BJ (cell line): ENCODE results near the gene EPB41L3. TPM values are rescaled to one million over a fixed set of nuclear protein-coding genes. Genes with fewer than 3 reads are reported as not detected.

Experiments used
- CTCF ChIA-PET: fragments of 350-600 bp; formaldehyde crosslinking; extraction: SDS; loops from one replicate; lab custom pipeline; 2021; ENCODE audit warnings: antibody characterized with exemption, inconsistent platforms; lab: Yijun Ruan, JAX
- POLR2A ChIA-PET: fragments of 300-600 bp; sonication (Branson Sonifier 250); formaldehyde crosslinking; extraction: SDS; loops from one replicate; lab custom pipeline; 2021; ENCODE audit warnings: antibody characterized with exemption; lab: Charles Lee
- DNase-seq: peaks from one replicate; pipeline ENCODE4 v3.0.0-alpha.2; 2011; ENCODE audit warnings: low read depth
- H3K27me3 ChIP-seq: 2 replicates; pipeline ENCODE4 v1.6.0; 2011; ENCODE audit warnings: low read length; ENCODE audit not compliant: control insufficient read depth, insufficient read depth
- H3K36me3 ChIP-seq: 2 replicates; pipeline ENCODE4 v1.5.1; 2011; ENCODE audit warnings: low read length; ENCODE audit not compliant: control insufficient read depth, insufficient read depth
- H3K4me3 ChIP-seq: 2 replicates; pipeline ENCODE4 v1.5.1; 2011; ENCODE audit warnings: low read depth, mild to moderate bottlenecking, control low read depth, low read length
- CTCF ChIP-seq: IDR thresholded peaks from 2 replicates; pipeline ENCODE4 v1.5.1; 2011; ENCODE audit warnings: low read depth, mild to moderate bottlenecking, control low read depth, inconsistent platforms, low read length, moderate library complexity; ENCODE audit not compliant: insufficient read depth
- polyA plus RNA-seq: library from polyadenylated mRNA; depleted of rRNA; stranded (reverse); fragments of >200 nt; gene quantifications from 2 replicates; pipeline ENCODE4 v1.2.3, GENCODE V29; 2011

The EPB41L3 gene
- polyA plus RNA-seq, 1 experiment: 4.6 TPM

DNA sequence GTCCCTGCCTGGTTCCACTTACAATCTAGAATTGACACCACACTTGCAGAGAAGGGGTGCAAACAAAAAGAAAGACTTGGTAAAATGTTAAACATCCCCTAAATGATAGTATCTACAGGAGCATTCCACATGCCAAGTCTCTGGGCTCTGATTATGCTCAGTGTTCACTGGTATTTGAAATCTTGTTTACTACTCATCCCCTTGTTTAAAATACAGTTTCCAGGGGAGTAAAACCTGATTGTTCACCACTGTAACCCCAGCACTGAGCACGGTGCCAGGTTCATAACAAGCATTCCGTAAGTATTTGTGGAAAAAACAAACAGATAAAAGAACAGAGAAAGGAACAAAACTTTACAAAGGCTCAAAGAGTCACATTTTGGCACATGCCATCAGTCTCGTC lies 11.7 kb downstream of the EPB41L3 start:
- no peaks in the 10 kb centered on the region for H3K36me3 ChIP-seq
- H3K4me3 ChIP-seq: no peak overlapping the region
- no peaks in the 10 kb centered on the region for H3K27me3 ChIP-seq
- ChIA-PET POLR2A (no interaction called here), CTCF (no interaction called here)
- DNase-seq: no peak
- no peak for TF ChIP-seq CTCF

GRCh38 chr18:5530629-5531178 lies 13.1 kb downstream of the EPB41L3 start:
- H3K4me3 ChIP-seq: no peak overlapping the region
- no peak for DNase-seq
- H3K27me3 ChIP-seq: no peaks in the 10 kb centered on the region
- TF ChIP-seq CTCF: no peak
- POLR2A ChIA-PET: no interaction called here
- H3K36me3 ChIP-seq: no peaks in the 10 kb centered on the region
- CTCF ChIA-PET: interaction anchor here (1.1 kb wide), 1 partner anchor 291 kb away, joined by 4 read pairs; no protein-coding TSS in a partner anchor

DNA sequence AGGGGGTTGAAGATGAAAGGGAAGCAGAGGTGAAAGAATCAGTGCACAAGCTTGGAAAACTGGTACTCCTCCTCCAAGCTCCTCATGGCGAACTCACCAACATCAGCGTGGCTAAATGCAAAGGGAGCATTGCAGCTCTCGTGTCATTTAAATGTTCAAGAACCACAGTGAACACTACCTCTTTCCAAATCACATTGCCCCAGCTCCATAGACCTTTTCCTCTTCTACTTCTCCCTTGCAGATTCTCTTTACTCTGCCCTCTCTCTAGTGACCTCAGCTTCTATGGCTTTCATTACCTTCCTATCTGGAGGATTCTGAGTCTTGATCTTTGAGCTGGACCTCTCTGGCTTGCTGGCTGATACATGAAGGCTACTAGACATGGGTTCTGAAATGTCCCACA lies 14.3 kb downstream of the EPB41L3 start:
- no peak for DNase-seq
- Histone ChIP-seq H3K36me3 (no peaks in the 10 kb centered on the region), H3K4me3 (no peak overlapping the region), H3K27me3 (no peaks in the 10 kb centered on the region)
- ChIA-PET CTCF (interaction anchor here (1.5 kb wide), 1 partner anchor 16 kb away, joined by 3 read pairs; no protein-coding TSS in a partner anchor), POLR2A (interaction anchor here (0.5 kb wide), 1 partner anchor 11 kb away, joined by 3 read pairs; no protein-coding TSS in a partner anchor)
- no peak for TF ChIP-seq CTCF

DNA sequence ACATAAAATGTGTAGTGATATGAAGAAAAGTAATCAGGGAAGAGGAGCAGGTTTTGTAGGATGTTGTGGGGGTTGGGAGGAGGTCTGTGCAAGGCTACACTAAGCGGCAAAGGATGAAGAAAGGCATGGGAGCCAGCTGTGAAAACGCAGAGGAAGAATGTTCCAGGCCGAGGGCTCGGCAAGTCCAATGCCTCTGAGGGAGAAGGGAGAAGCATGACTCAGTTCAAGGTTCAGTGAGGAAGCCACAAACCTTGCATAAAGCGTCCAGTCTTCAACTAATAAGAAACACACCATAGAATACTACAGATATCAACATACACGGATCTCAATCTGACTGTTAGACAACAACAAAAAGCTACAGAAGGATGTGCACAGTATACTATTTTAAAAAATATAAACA lies 16.2 kb downstream of the EPB41L3 start:
- Histone ChIP-seq H3K27me3 (no peaks in the 10 kb centered on the region), H3K36me3 (no peaks in the 10 kb centered on the region), H3K4me3 (no peak overlapping the region)
- ChIA-PET POLR2A (no interaction called here), CTCF (no interaction called here)
- TF ChIP-seq CTCF: no peak
- DNase-seq: peak; percentile 74

- no peak for DNase-seq
- H3K27me3 ChIP-seq: no peaks in the 10 kb centered on the region
- ChIA-PET CTCF (no interaction called here), POLR2A (no interaction called here)
- H3K4me3 ChIP-seq: no peak overlapping the region
- no peaks in the 10 kb centered on the region for H3K36me3 ChIP-seq
- TF ChIP-seq CTCF: no peak
These were observed 19.1 kb downstream of the EPB41L3 start for GRCh38 chr18:5524660-5525059.
